GM23248 (cell line): Measurements from ENCODE around the gene MBP.

Experiments
- EZH2 ChIP-seq: fragments of 200-600 bp; sonication (generic); IDR thresholded peaks from 2 replicates; pipeline ENCODE4 v1.6.1; 2018; ENCODE audit warnings: antibody characterized with exemption, mild to moderate bottlenecking; ENCODE audit not compliant: insufficient read depth, poor library complexity, severe bottlenecking
- EZH2phosphoT487 ChIP-seq: fragments of 200-600 bp; sonication (generic); IDR thresholded peaks from 2 replicates; pipeline ENCODE4 v1.6.1; 2018; ENCODE audit warnings: antibody characterized with exemption, moderate library complexity, mild to moderate bottlenecking, low read depth; ENCODE audit not compliant: insufficient read depth

GRCh38 chr18:77103991-77104531 is 28.5 kb downstream of the MBP start:
- TF ChIP-seq EZH2phosphoT487 (no peak), EZH2 (no peak)
